Lung microvascular endothelial cell (primary cell): ENCODE data around the gene ARID1B. TPM values are rescaled to one million over a fixed set of nuclear protein-coding genes. Genes with fewer than 3 reads are reported as not detected.

Source experiments
- DNase-seq, 2 donors: peaks; one replicate each; pipeline versions ENCODE4 v3.0.0 to v3.0.0-alpha.2; 2010; ENCODE audit warnings: low read depth in 2 of 2
- total RNA-seq: library from RNA; depleted of rRNA; stranded (reverse); fragments of >200 nt; gene quantifications from 2 replicates; pipeline ENCODE4 v1.2.1, GENCODE V29; 2014

Gene ARID1B
- total RNA-seq, 1 donor from 2014 or later = 33.1 TPM

DNA sequence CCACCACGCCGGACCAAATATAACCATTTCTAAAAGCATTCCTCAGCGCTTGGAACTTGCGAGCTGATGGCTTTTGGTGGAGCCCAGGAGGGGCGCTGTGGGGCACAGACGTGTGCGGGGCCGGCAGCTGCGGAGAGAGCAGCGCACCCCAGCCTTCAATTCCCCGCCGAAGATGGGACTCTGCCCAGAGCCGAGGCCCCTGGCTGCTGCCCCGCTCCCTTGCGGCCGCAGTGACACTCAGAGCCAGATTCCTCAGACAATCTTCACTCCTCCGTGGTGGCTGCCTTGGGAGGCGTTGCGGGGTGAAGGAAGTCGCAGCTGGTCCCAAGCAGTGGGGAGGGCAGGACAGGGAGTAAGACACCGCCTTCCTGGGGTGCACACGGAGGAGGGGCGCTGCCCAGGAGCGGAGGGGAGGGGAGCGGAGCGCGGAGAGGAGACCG lies 458.4 kb downstream of the ARID1B start:
- DNase-seq = peak; percentile 51 to 64

GRCh38 chr6:157236040-157236725 lies 459.0 kb downstream of the ARID1B start:
- DNase-seq = no peak

GRCh38 chr6:157238346-157238745 lies 461.2 kb downstream of the ARID1B start:
- no peak for DNase-seq

DNA sequence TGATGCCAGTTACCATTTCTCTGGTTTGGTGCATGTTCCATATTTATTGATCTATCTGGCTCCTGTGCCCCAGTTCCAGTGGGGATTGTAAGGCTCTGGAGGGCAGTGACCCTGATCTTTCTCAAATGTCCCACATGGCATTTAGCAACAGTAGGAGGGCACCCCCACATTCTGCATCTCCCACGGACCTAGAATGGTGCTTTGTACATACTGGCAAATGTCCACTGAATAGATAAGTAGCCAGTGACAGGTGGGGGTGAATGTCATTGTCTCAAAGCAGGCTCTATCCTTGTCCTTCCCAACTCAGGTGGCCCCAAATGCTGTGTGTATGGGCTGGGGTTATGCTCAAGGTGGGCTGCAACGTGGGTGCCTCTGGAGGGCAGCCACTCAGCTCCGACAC lies 462.0 kb downstream of the ARID1B start:
- DNase-seq = no peak

GRCh38 chr6:157239671-157240058 lies 462.5 kb downstream of the ARID1B start:
- DNase-seq = no peak

DNA sequence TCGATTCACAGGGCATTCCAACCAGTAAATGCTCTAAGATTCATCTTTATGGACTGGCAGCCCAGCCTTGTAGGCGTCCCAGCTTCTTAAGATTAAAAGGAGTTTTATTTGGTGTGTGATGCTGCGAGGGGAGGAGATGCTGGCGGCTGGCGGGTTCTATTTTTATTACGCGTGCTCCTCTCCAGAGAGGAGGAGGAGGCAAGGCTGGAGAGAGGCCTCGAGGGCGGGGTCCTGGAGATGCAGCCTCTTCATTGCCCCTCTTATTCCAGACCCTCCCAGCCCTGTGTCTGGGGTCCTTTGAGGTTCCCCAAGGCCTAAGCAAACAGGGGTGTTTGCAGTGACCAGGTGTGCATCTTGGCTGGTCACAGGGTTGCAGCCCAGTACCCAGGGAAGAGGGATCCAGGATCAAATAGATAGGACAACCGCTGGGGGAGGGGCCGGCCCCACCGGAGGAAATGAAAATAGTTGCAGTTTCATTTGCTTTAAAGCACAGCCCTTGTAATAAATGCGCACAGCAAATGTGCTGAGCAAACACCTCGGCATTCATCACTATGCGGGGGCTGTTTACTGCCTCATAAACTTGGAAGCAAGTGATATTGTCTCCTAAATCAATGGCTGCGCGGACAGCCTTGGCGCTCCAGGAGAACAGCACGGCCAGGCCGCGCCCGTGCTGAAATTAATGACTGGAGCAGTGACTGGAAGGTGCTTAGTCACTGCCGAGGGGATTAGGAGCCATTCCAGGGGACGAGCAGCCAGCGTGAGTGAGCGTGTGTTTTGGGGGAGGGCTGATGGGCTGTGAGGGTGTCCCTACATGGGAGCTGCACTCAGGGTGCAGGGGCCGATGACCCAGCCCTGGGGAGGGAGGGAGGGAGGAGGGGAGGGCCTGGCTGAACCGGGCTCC lies 463.1 kb downstream of the ARID1B start:
- no peak for DNase-seq

DNA sequence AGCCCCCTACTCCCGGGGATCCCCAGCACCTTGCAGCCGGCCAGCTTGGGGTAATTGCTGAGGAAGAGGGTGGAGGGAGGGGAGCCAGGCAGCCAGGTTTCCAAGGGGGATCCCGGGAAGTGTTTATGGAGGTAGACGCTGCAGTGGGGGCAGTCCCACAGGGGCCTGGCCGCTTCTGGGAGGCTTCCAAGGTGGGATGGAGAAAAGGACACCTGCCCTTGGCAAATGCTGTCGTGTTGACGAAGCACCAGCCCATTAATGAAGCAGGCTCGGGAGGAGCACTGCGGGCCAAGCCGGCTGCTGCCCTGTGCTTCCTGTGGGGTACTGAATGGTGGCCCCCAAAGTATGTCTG lies 463.8 kb downstream of the ARID1B start:
- no peak for DNase-seq

GRCh38 chr6:157242791-157243190 lies 465.6 kb downstream of the ARID1B start:
- DNase-seq = no peak

DNA sequence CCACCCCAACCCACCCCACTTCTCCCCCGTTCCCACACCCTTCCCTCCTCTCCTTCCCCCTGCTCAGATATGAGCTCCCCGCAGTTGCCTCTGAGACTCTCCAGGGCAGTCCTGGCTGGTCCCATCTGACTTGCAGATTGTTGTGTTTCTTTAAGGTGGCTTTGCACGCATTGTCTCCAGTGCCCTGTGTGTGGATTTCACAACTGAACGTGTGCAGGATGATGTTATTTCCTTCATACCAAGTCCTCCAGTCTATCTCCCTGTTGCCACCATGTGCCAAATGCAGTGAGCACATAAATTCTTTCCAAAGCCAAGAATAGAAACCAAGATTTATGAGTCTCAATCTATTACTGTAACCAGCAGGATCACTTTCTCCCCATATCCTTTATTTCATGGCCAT lies 467.0 kb downstream of the ARID1B start:
- DNase-seq = peak; percentile 40 to 47

DNA sequence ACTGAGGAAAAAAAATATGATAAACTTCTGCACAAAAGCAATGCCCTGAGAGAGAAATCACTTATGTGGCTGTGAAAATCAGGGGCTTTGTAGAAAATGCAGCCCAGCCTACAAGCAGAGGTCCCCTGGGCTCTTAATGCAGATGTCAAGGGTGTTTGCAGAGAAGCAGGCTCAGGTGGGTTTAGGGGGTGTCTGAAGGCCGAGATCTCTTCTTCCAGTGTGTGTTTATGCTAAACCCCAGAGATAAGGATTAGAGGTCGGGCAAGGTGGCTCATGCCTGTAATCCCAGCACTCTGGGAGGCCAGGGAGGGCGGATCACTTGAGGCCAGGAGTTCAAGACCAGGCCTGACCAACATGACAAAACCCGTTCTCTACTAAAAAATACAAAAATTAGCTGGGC lies 467.6 kb downstream of the ARID1B start:
- DNase-seq = no peak

DNA sequence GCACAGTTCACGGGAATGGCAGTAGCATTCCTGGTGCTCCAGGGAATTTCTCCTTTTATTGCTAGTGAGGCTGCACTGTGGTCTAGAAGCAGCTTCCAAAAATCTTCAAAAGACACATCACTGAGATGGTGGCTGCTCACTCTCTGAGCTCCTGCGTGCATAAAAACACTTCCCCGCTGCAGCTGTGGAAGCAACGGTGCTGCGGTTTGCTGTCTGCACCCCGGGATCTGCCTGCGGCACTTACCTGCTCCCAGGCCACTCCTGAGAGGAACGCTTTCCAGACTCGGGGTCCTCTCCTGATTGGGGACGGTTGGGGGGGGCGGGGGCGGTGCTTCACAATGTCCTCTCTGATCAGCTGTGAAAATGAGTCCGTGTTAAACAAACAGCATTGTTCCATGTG lies 468.3 kb downstream of the ARID1B start:
- no peak for DNase-seq

- DNase-seq = no peak
Measured at GRCh38 chr6:157246048-157246630, 469.0 kb downstream of the ARID1B start.

DNA sequence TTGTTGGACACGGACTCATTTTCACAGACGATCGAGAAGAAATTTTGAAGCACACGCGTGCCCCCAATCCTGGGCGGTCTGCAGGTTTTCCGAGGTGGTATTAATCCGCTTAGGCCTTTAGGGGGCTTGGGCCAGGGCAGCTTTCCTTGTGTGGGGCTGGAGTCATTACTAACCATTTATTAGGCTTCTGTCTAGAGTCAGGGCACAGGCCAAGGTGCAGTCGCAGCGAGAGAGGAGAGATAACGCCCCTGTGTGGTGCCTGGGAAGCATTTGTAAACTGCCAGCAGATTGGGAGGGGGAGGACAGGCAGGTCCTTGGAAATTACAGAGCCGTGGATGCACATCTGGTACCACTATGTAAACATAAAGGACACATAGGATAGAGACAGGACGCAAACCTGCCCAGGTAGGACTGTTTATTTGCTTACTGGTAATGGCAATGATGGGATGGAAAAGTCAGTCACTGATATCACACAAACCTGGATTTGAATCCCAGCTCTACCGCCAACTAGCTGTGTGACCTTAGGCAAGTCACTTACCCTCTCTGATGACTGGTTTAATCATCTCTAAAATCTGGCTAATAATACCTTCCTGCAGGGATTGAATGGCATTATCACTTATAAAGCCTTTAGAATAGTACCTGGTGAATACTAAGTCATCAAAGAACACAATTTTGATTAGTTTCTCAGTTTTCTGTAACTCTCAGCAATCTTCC lies 469.8 kb downstream of the ARID1B start:
- DNase-seq = no peak

GRCh38 chr6:157248264-157248663 lies 471.1 kb downstream of the ARID1B start:
- DNase-seq = no peak

- no peak for DNase-seq
Measured at GRCh38 chr6:157249826-157250225, 472.6 kb downstream of the ARID1B start.

GRCh38 chr6:157251586-157252247 lies 474.5 kb downstream of the ARID1B start:
- no peak for DNase-seq

DNA sequence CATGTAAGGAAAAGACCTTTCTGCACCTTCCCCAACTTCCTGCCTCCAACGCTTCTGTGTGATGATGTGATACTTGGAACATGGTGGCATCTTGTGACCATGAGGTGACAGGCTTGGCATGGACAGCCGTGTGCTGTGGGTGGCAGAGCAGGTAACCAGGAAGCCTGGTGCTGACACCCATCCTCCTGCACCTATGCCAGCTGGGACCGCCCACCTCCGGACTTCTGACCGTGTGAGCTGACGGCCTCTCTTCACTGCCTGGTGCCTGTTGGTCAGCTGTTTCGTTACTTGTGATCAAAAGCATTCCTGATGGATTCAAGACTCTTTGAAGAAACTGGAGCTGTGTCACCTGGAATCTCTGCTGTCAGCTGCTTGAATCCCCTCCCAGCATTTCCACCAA lies 475.8 kb downstream of the ARID1B start:
- DNase-seq = no peak

- DNase-seq = no peak
Measured at GRCh38 chr6:157253699-157254098, 476.5 kb downstream of the ARID1B start.

DNA sequence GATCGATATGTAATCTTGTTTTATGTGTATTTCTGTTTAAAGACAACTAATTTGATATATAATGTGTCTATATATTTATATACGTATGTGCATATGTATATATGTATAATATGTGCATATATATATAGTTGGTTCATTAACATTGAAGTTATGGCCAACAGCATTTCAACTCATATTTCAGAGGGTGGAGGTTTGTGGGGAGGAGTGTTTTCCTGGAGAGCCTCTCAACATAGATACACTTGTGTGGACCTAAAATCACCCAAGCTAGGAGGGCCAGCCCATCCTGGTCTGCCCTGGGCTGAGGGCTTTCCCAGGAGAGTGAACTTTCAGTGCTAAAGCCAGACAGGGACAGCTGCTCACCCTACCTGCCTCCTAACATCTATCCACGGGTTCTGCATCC lies 477.4 kb downstream of the ARID1B start:
- DNase-seq = no peak

DNA sequence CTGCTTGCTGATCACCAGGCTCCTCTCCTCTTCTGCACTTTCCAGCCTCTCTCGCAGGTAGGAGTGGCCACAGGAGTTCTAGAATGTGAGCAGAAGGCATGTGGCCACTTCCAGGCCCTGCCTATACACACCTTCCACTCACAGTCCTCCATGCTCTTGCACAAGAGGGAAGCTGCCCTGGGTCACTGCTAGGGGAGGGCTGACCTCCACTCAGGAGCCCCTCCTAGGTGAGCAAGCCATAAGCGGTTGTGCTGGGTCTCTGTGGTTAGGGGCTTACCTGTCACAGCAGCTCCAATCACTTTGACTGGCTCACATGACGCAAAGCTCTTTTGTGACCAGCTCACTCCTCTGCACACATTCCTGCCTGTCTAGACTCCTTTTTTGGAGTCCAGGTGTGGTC lies 477.9 kb downstream of the ARID1B start:
- DNase-seq = no peak

DNA sequence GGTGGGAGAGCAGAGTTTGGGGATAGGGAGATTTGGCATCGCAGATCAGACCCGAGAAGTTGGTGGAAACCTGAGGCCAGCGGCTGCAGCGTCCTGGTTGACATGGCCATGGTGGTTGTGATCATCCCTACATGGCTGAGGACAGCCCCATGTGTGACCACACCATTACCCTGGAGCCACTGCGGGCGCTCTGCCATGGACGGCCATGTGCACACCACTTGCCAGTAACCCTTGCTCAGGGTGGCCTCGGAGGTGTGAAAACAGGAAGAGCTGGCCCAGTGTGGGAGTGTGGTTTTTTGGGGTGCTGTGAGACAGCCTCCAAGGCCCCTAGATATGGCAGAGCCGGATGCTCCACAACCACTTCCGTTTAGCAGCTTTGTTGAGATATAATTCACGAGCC lies 481.7 kb downstream of the ARID1B start:
- no peak for DNase-seq
